Ovary (tissue), 9 donors: Measurements from ENCODE around the gene SREBF2. TPM values are rescaled to one million over a fixed set of nuclear protein-coding genes. Genes with fewer than 3 reads are reported as not detected.

ENCODE experiments used
- DNase-seq, 5 donors: peaks; one replicate each; pipeline ENCODE4 v3.0.0-alpha.2; 2019 to 2020
- H3K27ac ChIP-seq, 2 donors: fragments of 200-600 bp; one replicate each; pipeline versions ENCODE4 v1.5.1 to v1.8.0; 2019 to 2022
- H3K27me3 ChIP-seq: fragments of 200-600 bp; one replicate; pipeline ENCODE4 v1.8.0; 2022
- H3K36me3 ChIP-seq: fragments of 200-600 bp; sonication (generic); one replicate; pipeline ENCODE4 v1.5.1; 2019
- H3K4me1 ChIP-seq: one replicate; pipeline ENCODE4 v1.8.1; 2013; ENCODE audit warnings: mild to moderate bottlenecking, moderate library complexity; ENCODE audit not compliant: insufficient read depth
- H3K4me3 ChIP-seq: fragments of 200-600 bp; sonication (generic); one replicate; pipeline ENCODE4 v1.5.1; 2017
- H3K9me3 ChIP-seq, 2 donors: fragments of 200-600 bp in 1 of 2; sonication (generic) in 1 of 2; one replicate each; pipeline versions ENCODE4 v1.5.1 to v1.8.1; 2013 to 2019; ENCODE audit warnings: mild to moderate bottlenecking in 1 of 2, moderate library complexity in 1 of 2
- EP300 ChIP-seq: sonication (generic); formaldehyde crosslinking; IDR thresholded peaks from one replicate; pipeline ENCODE4 v1.6.1; 2017; ENCODE audit warnings: antibody characterized with exemption
- POLR2A ChIP-seq: fragments of 450-650 bp; IDR thresholded peaks from one replicate; pipeline ENCODE4 v1.6.1; 2017; ENCODE audit warnings: antibody characterized with exemption, mild to moderate bottlenecking, moderate library complexity
- WGBS, 3 donors: extraction: QIAGEN DNeasy Blood & Tissue Kit in 1 of 3; methylation state at CpG; one replicate each; pipeline versions ENCODE4 v1.1.5 to v1.1.7; 2013 to 2017; 5-methylcytosine and 5-hydroxymethylcytosine counted together
- intact Hi-C, 4 donors: fragments of 100-400 bp; cut with DNase I; formaldehyde crosslinking; loops; one replicate each; pipeline versions ENCODE4 v1.11.0 to v1.15.1; 2022 to 2023
- polyA plus RNA-seq, 2 donors: library from polyadenylated mRNA; stranded (reverse); fragments of 200-250 nt in 1 of 2; fragments of 350-450 nt in 1 of 2; fragmentation: Illumina TruSeq in 1 of 2; extraction: RNeasy Lipid Tissue Mini Kit (QIAGEN cat#74804) in 1 of 2; gene quantifications; one replicate each; pipeline ENCODE4 v1.2.3, GENCODE V29; 2013 to 2014
- total RNA-seq, 7 donors: library from RNA; depleted of rRNA in 2 of 7; stranded (reverse); fragments of >200 nt in 2 of 7; fragmentation: NEBNext Ultra II Directional in 3 of 7; extraction: Animal tissue kit (Norgen Biotek cat#: 25700) in 3 of 7; gene quantifications; one replicate each; pipeline versions ENCODE4 v1.1.0 to v1.2.4, GENCODE V29; 2016 to 2023
- TF ChIP-seq, protein P1 (sequence below), 3 donors: fragments of 450-650 bp in 2 of 3; fragments of 200-600 bp in 1 of 3; IDR thresholded peaks; one replicate each; pipeline versions ENCODE4 v1.5.1 to v1.8.0; 2016 to 2022; ENCODE audit warnings: antibody characterized with exemption in 3 of 3, mild to moderate bottlenecking in 1 of 3
- donor health status: DM: no; HTN: no; CAD: no; lungs with moderate emphysema.
- donor health status: DM: no; HTN: no; CAD: no.
- donor health status: Bipolar disorder and iron deficiency.
- donor health status: DM: yes; HTN: yes; CAD: no.
- donor health status: DM: no; HTN: no; CAD: no.
- donor health status: DM: yes; HTN: yes; CAD: no.

SREBF2 gene
- total and polyA plus RNA-seq, 9 donors, result 29.2 to 215 (median 74.1) TPM

DNA sequence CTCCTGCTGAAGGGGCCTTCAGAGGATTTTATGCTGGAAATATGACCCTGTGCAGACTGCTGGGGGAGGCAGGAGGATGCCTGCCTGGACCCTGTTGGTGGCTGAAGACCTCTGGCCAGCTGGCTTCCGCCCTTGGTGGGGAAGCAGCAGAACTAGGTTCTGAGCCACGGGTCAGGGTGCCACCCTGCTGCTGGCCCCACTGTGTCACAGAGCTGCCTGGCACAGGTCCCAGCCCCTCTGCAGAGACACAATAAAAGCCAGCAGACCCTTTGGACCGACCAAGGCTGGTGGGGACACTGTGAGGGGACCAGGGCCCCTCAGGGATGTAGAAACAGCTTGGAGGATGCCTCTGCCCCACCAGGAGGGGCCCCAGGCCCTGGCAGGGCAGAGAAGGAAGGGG lies 6.9 kb upstream of the SREBF2 start:
- no peak overlapping the region for H3K4me3 ChIP-seq
- TF ChIP-seq, protein P1, sequence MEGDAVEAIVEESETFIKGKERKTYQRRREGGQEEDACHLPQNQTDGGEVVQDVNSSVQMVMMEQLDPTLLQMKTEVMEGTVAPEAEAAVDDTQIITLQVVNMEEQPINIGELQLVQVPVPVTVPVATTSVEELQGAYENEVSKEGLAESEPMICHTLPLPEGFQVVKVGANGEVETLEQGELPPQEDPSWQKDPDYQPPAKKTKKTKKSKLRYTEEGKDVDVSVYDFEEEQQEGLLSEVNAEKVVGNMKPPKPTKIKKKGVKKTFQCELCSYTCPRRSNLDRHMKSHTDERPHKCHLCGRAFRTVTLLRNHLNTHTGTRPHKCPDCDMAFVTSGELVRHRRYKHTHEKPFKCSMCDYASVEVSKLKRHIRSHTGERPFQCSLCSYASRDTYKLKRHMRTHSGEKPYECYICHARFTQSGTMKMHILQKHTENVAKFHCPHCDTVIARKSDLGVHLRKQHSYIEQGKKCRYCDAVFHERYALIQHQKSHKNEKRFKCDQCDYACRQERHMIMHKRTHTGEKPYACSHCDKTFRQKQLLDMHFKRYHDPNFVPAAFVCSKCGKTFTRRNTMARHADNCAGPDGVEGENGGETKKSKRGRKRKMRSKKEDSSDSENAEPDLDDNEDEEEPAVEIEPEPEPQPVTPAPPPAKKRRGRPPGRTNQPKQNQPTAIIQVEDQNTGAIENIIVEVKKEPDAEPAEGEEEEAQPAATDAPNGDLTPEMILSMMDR (IDR thresholded peaks at IDR 0.05), result no peak
- TF ChIP-seq POLR2A, result no peak
- TF ChIP-seq EP300, result no peak
- no peak for DNase-seq
- H3K36me3 ChIP-seq, result no peaks in the 10 kb centered on the region
- no peaks in the 10 kb centered on the region for H3K27me3 ChIP-seq
- intact Hi-C loops, result loop anchor here in 2 of 4 donors (10.0 kb wide), 1 partner anchor 119 kb away; the partner anchor contains the start of gene CENPM (in 2 of the 2)
- 62 to 80% (median 76%) methylated on average over 3 of the region's 3 CpGs for WGBS, 3 donors
- no peaks in the 10 kb centered on the region for H3K9me3 ChIP-seq
- no peak overlapping the region for H3K27ac ChIP-seq
- peaks cover 7% of the 10 kb centered on the region for H3K4me1 ChIP-seq

DNA sequence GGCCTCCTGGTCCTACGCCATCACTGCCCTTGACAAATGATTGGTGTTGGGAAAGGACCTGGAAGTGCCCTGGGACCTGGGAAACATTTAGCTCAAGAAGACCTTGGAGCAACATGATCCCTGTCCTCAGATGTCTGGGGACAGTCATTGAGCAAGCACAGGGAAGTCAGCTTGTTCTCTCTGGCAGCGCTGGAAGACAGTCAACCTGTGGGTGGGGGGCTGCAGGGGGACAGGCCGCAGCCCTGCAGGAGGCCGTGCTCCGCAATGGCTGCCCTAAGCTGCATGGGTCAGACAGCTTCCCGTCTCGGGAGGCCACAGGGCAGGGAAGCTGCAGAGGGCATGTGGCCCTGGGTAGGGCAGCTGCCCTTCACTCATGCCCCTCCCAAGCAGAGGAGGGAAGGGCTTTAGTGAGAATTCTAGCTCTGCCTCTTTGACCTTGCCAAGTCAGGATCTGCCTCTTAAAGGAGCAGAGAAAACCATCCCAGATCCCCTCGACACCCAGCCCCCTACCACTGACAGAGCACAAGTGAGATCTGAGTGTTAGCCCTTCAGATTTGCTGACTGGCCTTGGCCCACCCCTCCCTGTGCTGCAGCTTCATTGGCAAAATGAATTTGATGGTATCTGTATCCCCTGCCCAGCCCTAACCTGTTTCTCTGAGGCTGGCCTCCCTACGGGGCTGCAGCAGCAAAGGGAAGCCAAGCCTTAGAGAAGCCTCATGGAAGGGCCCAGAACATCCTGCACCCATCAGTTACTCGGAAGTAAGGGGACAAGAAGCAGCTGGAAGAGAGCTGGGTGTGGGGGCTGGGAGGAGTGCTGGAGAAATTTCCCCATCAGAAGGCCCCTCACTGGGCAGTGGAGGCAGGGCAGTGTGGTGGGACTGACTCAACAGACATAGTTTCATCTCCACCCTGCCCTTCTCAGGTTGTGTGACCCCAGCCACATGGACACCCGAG lies 6.2 kb upstream of the SREBF2 start:
- intact Hi-C loops, result loop anchor here in 2 of 4 donors (10.0 kb wide), 1 partner anchor 118 kb away; the partner anchor contains the start of gene CENPM (in 2 of the 2)
- Histone ChIP-seq H3K4me1 (peaks cover 7% of the 10 kb centered on the region), H3K36me3 (no peaks in the 10 kb centered on the region), H3K4me3 (no peak overlapping the region), H3K27me3 (no peaks in the 10 kb centered on the region), H3K9me3 (no peaks in the 10 kb centered on the region), H3K27ac (no peak overlapping the region)
- TF ChIP-seq EP300 (no peak), POLR2A (no peak)
- TF ChIP-seq, protein P1 (IDR thresholded peaks at IDR 0.05), result no peak
- WGBS, 3 donors, result 57 to 69% (median 63%) methylated on average over 11 of the region's 11 CpGs
- DNase-seq, result peak in 1 of 5 donors; percentile 22

DNA sequence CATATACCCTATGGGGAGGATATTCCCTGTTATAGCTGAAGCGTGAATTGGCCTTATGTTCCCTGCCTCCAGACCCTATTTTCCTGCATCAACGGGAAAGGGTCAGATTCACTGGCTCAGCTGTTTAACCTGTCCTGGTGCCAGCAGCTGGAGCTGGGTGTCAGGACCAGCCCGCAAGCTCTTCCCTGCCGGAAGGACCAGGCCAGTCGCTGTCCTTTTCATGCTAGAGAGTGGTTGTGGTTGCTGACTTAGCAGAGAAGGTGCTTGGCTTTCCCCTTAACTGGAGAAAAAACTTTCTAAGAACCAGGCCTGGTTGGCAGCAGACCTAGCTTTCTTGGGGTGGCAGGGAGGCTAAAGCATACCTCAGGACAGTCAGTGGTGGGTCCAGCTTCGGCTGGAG lies 5.2 kb upstream of the SREBF2 start:
- Histone ChIP-seq H3K4me1 (peaks cover 7% of the 10 kb centered on the region), H3K27me3 (no peaks in the 10 kb centered on the region), H3K36me3 (no peaks in the 10 kb centered on the region), H3K27ac (no peak overlapping the region), H3K4me3 (no peak overlapping the region), H3K9me3 (no peaks in the 10 kb centered on the region)
- intact Hi-C loops, result loop anchor here in 2 of 4 donors (10.0 kb wide), 1 partner anchor 117 kb away; the partner anchor contains the start of gene CENPM (in 2 of the 2)
- WGBS, 3 donors, result 84 to 91% (median 88%) methylated on average over 6 of the region's 6 CpGs
- DNase-seq, result no peak
- no peak for TF ChIP-seq POLR2A
- TF ChIP-seq, protein P1 (IDR thresholded peaks at IDR 0.05), result no peak
- no peak for TF ChIP-seq EP300

DNA sequence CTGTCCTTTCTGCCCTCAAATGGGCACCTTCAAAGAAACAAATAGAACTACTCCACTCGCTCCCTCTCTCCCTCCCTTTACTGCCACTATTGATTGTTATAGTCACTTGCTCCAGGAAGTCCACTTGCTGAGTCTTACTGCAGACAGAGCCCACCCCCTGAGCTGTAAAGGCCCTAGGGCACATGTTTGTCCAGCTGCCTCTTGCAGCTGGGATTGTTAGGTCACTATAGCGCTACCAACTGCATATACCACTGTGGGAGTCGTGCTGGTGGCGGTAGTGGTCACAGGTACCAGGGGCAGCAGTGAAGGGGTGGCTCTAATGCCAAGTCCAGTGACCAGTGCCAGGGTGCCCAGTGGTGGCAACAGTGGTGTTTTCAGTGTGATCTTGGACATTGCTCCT lies 4.4 kb upstream of the SREBF2 start:
- Histone ChIP-seq H3K27ac (no peak overlapping the region), H3K36me3 (no peaks in the 10 kb centered on the region), H3K9me3 (no peaks in the 10 kb centered on the region), H3K27me3 (no peaks in the 10 kb centered on the region), H3K4me3 (no peak overlapping the region), H3K4me1 (peaks cover 7% of the 10 kb centered on the region)
- no peak for DNase-seq
- TF ChIP-seq EP300, result no peak
- no peak for TF ChIP-seq POLR2A
- TF ChIP-seq, protein P1 (IDR thresholded peaks at IDR 0.05), result no peak
- 87 to 97% (median 94%) methylated on average over 4 of the region's 4 CpGs for WGBS, 3 donors
- intact Hi-C loops, result loop anchor here in 2 of 4 donors (10.0 kb wide), 1 partner anchor 116 kb away; the partner anchor contains the start of gene CENPM (in 2 of the 2)
